Ovary (tissue), 9 donors: Measurements from ENCODE around the gene CPED1. TPM values are rescaled to one million over a fixed set of nuclear protein-coding genes. Genes with fewer than 3 reads are reported as not detected.

ENCODE experiments used
- DNase-seq, 5 donors: peaks; one replicate each; pipeline ENCODE4 v3.0.0-alpha.2; 2019 to 2020
- H3K27ac ChIP-seq, 2 donors: fragments of 200-600 bp; one replicate each; pipeline versions ENCODE4 v1.5.1 to v1.8.0; 2019 to 2022
- H3K27me3 ChIP-seq: fragments of 200-600 bp; one replicate; pipeline ENCODE4 v1.8.0; 2022
- H3K36me3 ChIP-seq: fragments of 200-600 bp; sonication (generic); one replicate; pipeline ENCODE4 v1.5.1; 2019
- H3K4me1 ChIP-seq: one replicate; pipeline ENCODE4 v1.8.1; 2013; ENCODE audit warnings: mild to moderate bottlenecking, moderate library complexity; ENCODE audit not compliant: insufficient read depth
- H3K4me3 ChIP-seq: fragments of 200-600 bp; sonication (generic); one replicate; pipeline ENCODE4 v1.5.1; 2017
- H3K9me3 ChIP-seq, 2 donors: fragments of 200-600 bp in 1 of 2; sonication (generic) in 1 of 2; one replicate each; pipeline versions ENCODE4 v1.5.1 to v1.8.1; 2013 to 2019; ENCODE audit warnings: mild to moderate bottlenecking in 1 of 2, moderate library complexity in 1 of 2
- CTCF ChIP-seq, 3 donors: fragments of 450-650 bp in 2 of 3; fragments of 200-600 bp in 1 of 3; IDR thresholded peaks; one replicate each; pipeline versions ENCODE4 v1.5.1 to v1.8.0; 2016 to 2022; ENCODE audit warnings: antibody characterized with exemption in 3 of 3, mild to moderate bottlenecking in 1 of 3
- EP300 ChIP-seq: sonication (generic); formaldehyde crosslinking; IDR thresholded peaks from one replicate; pipeline ENCODE4 v1.6.1; 2017; ENCODE audit warnings: antibody characterized with exemption
- POLR2A ChIP-seq: fragments of 450-650 bp; IDR thresholded peaks from one replicate; pipeline ENCODE4 v1.6.1; 2017; ENCODE audit warnings: antibody characterized with exemption, mild to moderate bottlenecking, moderate library complexity
- WGBS, 3 donors: extraction: QIAGEN DNeasy Blood & Tissue Kit in 1 of 3; methylation state at CpG; one replicate each; pipeline versions ENCODE4 v1.1.5 to v1.1.7; 2013 to 2017; 5-methylcytosine and 5-hydroxymethylcytosine counted together
- intact Hi-C, 4 donors: fragments of 100-400 bp; cut with DNase I; formaldehyde crosslinking; loops; one replicate each; pipeline versions ENCODE4 v1.11.0 to v1.15.1; 2022 to 2023
- polyA plus RNA-seq, 2 donors: library from polyadenylated mRNA; stranded (reverse); fragments of 200-250 nt in 1 of 2; fragments of 350-450 nt in 1 of 2; fragmentation: Illumina TruSeq in 1 of 2; extraction: RNeasy Lipid Tissue Mini Kit (QIAGEN cat#74804) in 1 of 2; gene quantifications; one replicate each; pipeline ENCODE4 v1.2.3, GENCODE V29; 2013 to 2014
- total RNA-seq, 7 donors: library from RNA; depleted of rRNA in 2 of 7; stranded (reverse); fragments of >200 nt in 2 of 7; fragmentation: NEBNext Ultra II Directional in 3 of 7; extraction: Animal tissue kit (Norgen Biotek cat#: 25700) in 3 of 7; gene quantifications; one replicate each; pipeline versions ENCODE4 v1.1.0 to v1.2.4, GENCODE V29; 2016 to 2023
- donor health status: DM: no; HTN: no; CAD: no; lungs with moderate emphysema.
- donor health status: DM: no; HTN: no; CAD: no.
- donor health status: Bipolar disorder and iron deficiency.
- donor health status: DM: yes; HTN: yes; CAD: no.
- donor health status: DM: no; HTN: no; CAD: no.
- donor health status: DM: yes; HTN: yes; CAD: no.

The CPED1 gene
- total and polyA plus RNA-seq, 9 donors, result 42.1 to 127 (median 88.8) TPM

- Histone ChIP-seq H3K9me3 (no peaks in the 10 kb centered on the region), H3K4me3 (no peak overlapping the region), H3K36me3 (no peaks in the 10 kb centered on the region), H3K4me1 (no peaks in the 10 kb centered on the region), H3K27me3 (no peaks in the 10 kb centered on the region), H3K27ac (no peak overlapping the region)
- no peak for DNase-seq
- 84 to 89% (median 87%) methylated on average over 4 of the region's 4 CpGs for WGBS, 3 donors
- intact Hi-C loops, result no loop called here
- TF ChIP-seq CTCF (IDR thresholded peaks at IDR 0.05), result no peak
- no peak for TF ChIP-seq EP300
- TF ChIP-seq POLR2A, result no peak
These were observed 271.3 kb downstream of the CPED1 start for GRCh38 chr7:121259826-121260225.

DNA sequence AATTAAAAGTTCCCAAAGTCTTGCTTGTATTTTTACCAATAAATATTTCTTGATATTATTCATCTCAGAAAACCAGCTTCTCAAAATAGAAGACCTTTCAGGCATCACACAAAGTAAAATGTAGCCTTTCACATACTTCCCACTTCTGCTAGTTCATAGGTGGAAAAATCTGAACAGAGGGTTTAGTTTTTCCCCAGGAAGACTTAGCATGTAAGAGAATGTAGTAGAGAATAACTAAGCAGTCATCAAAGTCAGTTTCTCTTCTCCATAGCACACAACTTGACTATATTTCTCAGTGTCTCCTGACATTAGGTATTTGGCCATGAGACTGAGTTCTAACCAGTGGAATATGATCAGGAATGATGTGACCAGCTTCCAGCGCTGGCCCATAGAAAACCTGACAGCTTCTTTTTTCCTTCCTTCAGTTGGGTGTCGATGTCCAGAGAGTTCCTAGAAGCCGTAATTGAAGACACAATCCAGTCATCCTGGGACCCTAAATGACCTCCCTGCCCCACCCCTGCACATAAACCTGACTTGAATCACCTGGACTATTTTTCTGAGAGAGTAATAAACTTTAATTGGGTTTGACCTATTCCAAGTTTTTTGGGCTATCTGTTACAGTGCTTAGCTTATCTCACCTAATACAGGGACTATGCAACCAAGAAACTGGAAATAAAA is 272.8 kb downstream of the CPED1 start:
- no peak for DNase-seq
- H3K27ac ChIP-seq, result no peak overlapping the region
- intact Hi-C loops, result no loop called here
- no peaks in the 10 kb centered on the region for H3K9me3 ChIP-seq
- no peak overlapping the region for H3K4me3 ChIP-seq
- 65 to 91% (median 73%) methylated on average over 3 of the region's 3 CpGs for WGBS, 3 donors
- H3K36me3 ChIP-seq, result no peaks in the 10 kb centered on the region
- no peak for TF ChIP-seq CTCF (IDR thresholded peaks at IDR 0.05)
- TF ChIP-seq EP300, result no peak
- no peak for TF ChIP-seq POLR2A
- H3K27me3 ChIP-seq, result no peaks in the 10 kb centered on the region
- H3K4me1 ChIP-seq, result no peaks in the 10 kb centered on the region

DNA sequence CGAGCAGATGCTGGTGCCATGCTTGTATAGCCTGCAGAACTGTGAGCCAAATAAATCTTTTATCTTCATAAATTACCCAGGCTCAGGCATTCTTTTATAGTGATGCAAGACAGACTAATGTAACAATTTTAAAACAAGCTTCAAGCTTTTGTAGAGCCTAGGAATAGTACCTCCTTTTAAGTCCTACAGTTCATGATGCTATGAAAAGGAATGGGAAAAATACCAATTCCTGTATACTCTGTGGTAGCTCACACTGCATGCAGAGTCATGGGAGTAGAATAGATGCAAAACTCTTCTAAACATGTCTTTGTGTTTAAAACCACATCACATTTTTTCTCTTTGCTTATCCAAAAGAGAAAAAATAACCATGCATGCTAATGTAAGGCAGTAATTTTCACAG is 273.7 kb downstream of the CPED1 start:
- 44 to 81% (median 64%) methylated on average over 1 of the region's 1 CpG for WGBS, 3 donors
- no peaks in the 10 kb centered on the region for H3K36me3 ChIP-seq
- intact Hi-C loops, result no loop called here
- TF ChIP-seq POLR2A (no peak), CTCF (IDR thresholded peaks at IDR 0.05) (no peak), EP300 (no peak)
- no peak for DNase-seq
- H3K4me1 ChIP-seq, result no peaks in the 10 kb centered on the region
- H3K9me3 ChIP-seq, result no peaks in the 10 kb centered on the region
- H3K27ac ChIP-seq, result no peak overlapping the region
- H3K27me3 ChIP-seq, result no peaks in the 10 kb centered on the region
- H3K4me3 ChIP-seq, result no peak overlapping the region

DNA sequence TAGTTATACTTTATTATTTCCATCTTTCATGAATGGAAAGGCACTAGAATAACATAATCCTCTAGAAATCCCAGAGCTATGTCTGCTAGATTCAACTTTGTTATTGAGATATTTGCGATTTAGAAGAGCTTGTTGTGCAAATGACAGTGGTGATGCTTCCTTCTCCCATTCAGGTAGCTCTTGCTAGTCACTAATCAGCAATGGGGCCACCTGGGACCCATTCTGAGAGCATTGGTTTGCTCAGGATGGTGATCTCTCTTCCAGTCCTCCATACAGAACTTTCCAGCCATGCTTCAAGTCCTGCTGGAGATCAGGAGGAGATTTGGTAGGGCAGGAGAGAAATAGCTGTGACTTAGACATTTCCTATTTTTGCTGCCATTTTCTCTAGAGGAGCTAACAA is 274.5 kb downstream of the CPED1 start:
- no peaks in the 10 kb centered on the region for H3K36me3 ChIP-seq
- no peaks in the 10 kb centered on the region for H3K27me3 ChIP-seq
- intact Hi-C loops, result no loop called here
- DNase-seq, result no peak
- H3K9me3 ChIP-seq, result no peaks in the 10 kb centered on the region
- WGBS, 3 donors, result 90 to 100% (median 98%) methylated on average over 1 of the region's 1 CpG
- no peak overlapping the region for H3K27ac ChIP-seq
- H3K4me3 ChIP-seq, result no peak overlapping the region
- TF ChIP-seq CTCF (IDR thresholded peaks at IDR 0.05), result no peak
- TF ChIP-seq EP300, result no peak
- TF ChIP-seq POLR2A, result no peak
- H3K4me1 ChIP-seq, result no peaks in the 10 kb centered on the region
